HG03066 (cell line): ENCODE data around the gene ESYT2.

Experiments
- ATAC-seq: cut with Tn5 transposase; IDR thresholded peaks from one replicate; pipeline ENCODE4 v1.9.1; 2021; ENCODE audit warnings: low read depth; ENCODE audit not compliant: unreplicated experiment

The ESYT2 gene

GRCh38 chr7:158749396-158749795 lies 79.9 kb downstream of the ESYT2 start:
- no peak for ATAC-seq

- no peak for ATAC-seq
Observed at GRCh38 chr7:158748335-158748734, 81.0 kb downstream of the ESYT2 start.

- no peak for ATAC-seq
Observed at GRCh38 chr7:158747408-158747807, 81.9 kb downstream of the ESYT2 start.

GRCh38 chr7:158746957-158747356 lies 82.4 kb downstream of the ESYT2 start:
- no peak for ATAC-seq

- ATAC-seq = no peak
Observed at GRCh38 chr7:158745057-158745715, 84.1 kb downstream of the ESYT2 start.

- no peak for ATAC-seq
Observed at GRCh38 chr7:158744070-158744469, 85.2 kb downstream of the ESYT2 start.

GRCh38 chr7:158743219-158743618 lies 86.1 kb downstream of the ESYT2 start:
- no peak for ATAC-seq

GRCh38 chr7:158742065-158742821 lies 87.1 kb downstream of the ESYT2 start:
- ATAC-seq = no peak

- no peak for ATAC-seq
Observed at GRCh38 chr7:158741294-158741666, 88.0 kb downstream of the ESYT2 start.

GRCh38 chr7:158740657-158741293 lies 88.5 kb downstream of the ESYT2 start:
- ATAC-seq = no peak

- ATAC-seq = no peak
Observed at GRCh38 chr7:158740013-158740656, 89.2 kb downstream of the ESYT2 start.

- ATAC-seq = no peak
Observed at GRCh38 chr7:158738841-158739240, 90.5 kb downstream of the ESYT2 start.

- no peak for ATAC-seq
Observed at GRCh38 chr7:158737064-158737695, 92.1 kb downstream of the ESYT2 start.

- no peak for ATAC-seq
Observed at GRCh38 chr7:158735935-158736334, 93.4 kb downstream of the ESYT2 start.

- no peak for ATAC-seq
Observed at GRCh38 chr7:158734861-158735260, 94.4 kb downstream of the ESYT2 start.

GRCh38 chr7:158733775-158734494 lies 95.4 kb downstream of the ESYT2 start:
- no peak for ATAC-seq

GRCh38 chr7:158733220-158733519 lies 96.1 kb downstream of the ESYT2 start:
- ATAC-seq = no peak

- ATAC-seq = no peak
Observed at GRCh38 chr7:158732494-158733219, 96.7 kb downstream of the ESYT2 start.

GRCh38 chr7:158731761-158732160 lies 97.5 kb downstream of the ESYT2 start:
- ATAC-seq = no peak
